Measurements from ENCODE around the gene CARF.

- TF ChIP-seq CTCF (conservative IDR thresholded peaks at IDR 0.05) (no peak), ZFX (IDR thresholded peaks at IDR 0.05) (no peak)
Measured at GRCh38 chr2:203021991-203022390, 109.9 kb downstream of the CARF start.

Measured in C4-2B (cell line).